GM21381 (cell line): ENCODE measurements around the gene HNRNPH1.

Experiments
- ATAC-seq: cut with Tn5 transposase; IDR thresholded peaks from one replicate; pipeline ENCODE4 v1.9.1; 2021; ENCODE audit warnings: mild to moderate bottlenecking, moderate library complexity; ENCODE audit not compliant: unreplicated experiment

Gene HNRNPH1

DNA sequence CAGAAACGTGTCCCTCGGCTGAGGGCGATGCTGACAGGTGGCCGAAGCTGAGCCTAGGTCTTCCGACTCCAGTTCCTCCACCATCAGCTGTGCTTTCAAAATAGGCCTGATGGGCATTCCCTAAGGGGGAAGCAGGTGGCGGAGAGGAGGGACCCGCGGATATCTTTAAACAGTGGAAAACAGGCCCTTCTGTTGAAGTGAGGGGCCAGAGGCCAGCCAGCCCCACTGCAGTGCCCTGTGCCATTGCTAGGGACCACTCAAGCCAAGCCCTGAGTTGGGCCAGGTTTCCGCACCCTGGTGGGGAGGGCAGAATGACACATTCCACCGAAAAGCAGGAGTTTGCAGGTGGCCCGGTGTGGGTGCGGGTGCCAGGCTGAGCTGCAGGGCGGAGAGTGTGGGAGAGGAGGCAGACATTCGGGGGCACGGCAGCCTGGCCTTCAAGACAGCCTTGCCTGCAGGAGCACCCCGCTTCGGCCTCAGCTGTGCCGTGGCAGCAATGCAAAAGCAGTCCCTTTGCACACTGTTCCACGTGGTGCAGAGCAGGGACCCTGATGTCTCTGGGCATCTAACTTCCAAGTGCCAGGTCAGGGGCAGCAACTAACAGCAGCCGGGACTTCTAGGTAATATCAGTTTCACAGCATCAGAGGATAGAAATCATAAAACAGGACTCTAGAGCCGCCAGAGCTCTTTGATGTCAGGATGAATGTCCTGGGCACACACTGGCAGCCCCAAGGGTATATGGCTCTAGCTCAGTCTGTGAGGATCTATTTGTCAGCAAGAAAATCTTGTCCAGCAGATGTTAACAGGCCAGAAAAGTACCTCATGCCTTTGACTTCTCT is 17.2 kb downstream of the HNRNPH1 start:
- ATAC-seq, result no peak

DNA sequence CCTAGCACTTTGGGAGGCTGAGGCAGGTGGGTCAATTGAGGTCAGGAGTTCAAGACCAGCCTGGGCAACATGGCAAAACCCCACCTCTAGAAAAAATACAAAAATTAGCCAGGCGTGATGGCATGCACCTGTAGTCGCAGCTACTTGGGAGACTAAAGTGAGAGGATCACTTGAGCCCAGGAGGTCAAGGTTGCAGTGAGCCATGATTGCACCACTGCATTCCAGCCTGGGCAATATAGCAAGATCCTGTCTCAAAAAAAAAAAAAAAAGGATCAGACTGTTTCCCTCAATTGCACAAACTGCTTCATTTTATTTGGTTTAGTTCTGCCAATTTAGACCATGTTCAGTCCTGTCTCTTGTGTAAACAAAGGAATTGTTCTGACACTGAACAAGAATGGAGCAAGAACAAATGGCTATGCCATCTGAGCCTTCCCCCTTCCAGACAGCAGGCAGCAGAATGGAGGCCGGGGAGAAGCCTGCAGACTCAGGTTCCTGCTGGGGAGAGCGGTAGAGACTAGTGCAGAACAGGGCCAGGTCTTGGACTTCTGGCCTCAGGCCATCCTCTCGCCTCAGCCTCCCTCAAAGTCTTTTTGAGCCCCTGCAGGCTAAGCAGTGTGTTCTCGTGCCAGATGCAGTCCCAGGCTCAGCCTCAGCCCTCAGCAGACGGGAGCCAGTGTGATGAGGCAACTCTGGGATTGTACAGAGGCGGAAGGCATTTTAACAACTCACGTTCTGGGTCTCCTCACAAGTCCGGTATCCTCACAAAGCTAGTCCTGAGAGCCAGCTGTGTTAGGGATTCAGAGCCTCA is 18.2 kb downstream of the HNRNPH1 start:
- no peak for ATAC-seq

DNA sequence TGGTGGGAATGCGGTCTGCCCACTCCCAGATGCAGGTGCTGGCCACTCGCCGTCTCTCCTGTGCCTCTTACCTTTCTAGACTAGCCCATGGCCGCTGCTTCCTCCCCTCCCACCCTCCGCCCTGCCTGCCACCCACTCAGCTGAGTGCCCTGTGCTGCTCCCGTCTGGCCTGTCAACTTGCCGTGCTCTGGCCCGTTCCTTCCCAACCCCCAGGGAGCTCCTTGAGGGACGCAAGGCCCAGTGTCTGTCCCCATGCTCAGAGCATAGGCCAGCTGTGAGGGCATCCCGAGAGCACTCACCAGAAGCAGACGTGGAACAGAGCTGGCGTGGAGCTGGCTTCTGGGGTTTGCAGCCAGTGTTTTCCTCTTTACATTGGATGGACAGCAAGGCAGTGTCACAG is 20.2 kb downstream of the HNRNPH1 start:
- no peak for ATAC-seq

DNA sequence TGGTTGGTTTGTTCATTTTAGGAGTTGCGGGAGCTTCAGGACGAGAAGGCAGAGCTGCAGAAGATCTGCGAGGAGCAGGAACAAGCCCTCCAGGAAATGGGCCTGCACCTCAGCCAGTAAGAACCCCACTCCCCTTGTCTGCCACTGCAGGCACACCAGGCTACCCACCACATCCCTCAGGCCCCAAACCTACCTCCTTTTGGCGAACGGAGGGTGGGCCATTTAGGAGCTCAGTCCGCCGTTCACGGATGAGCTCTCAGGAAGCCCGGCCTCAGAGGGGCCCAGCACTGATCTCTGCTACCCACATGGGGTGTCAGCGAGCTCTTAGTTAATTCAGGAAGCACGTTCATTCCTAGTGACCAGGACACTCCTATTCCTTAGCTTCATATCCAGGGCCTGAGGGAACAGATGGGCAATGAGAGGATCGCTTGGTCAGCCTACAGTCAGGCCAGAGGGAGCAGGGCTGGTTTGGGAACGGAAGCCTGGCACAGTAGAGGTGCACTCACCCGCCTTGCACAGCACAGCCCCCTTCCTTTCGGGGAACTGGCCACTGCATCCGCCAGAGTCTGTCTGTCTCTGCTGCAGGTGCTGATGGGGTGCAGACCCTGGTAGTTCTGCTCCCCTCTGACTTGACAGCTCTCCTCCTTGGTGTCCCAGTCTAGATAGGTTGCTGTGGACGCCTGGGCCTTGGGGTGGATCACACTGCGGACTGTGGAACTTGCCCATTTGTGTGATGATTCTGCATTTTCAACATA is 21.4 kb downstream of the HNRNPH1 start:
- ATAC-seq, result no peak

DNA sequence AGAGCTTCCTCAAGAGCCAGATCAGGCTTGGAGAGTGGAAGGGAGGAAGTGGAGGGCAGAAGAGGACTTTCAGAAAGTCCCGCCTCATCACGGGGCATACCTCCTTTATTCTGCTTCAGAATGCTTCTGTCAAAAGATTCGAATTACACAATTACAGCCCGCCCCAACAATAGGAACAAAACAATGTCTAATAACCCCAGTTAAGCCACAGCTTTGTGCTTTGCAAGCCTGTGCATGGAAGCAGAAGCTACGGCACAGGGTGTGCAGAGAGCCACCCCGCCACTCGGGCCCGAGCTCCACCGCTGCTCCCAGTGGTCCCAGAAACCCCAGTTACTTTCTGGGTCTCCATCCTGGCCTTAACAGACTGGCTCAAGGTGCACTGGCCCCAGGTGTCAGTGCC is 23.5 kb downstream of the HNRNPH1 start:
- ATAC-seq, result no peak

DNA sequence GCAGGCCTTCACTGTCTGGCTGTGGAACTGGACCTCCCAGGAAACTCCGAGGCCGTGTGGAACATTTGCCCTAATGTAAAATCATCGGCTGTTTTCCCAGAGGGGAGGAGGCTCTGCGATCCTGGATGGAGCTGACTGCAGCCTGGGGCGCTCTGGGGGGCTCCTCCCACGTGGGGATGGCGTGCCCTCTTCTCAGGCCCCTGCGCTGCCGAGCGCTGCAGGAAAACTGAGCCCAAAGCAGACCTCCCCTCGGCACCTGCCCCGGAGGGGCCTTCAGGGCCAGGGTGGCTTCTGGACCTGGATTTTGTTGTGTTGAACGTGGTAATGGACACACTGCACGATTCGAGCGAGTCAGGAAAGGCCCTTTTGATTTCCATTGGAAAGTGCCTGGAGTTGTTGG is 23.9 kb downstream of the HNRNPH1 start:
- no peak for ATAC-seq

DNA sequence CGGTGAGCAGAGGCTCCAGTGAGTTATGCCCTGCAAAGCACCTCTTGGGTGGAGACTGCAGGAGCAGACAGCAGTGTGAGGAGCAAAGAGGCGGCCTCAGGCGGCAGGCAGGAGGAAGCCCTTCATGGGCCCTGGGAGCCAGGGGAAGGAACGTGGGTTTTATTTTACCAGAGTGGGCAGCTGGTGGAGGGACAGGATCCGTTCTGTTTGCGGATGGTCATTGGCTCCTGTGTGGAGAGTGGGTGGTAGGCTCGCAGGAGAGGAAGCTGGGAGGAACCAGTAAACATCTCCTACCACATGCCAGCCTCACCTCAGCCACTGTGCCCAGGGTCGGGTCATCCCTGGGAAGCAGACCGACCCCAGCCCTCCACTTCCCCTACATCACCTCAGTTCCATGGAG is 24.4 kb downstream of the HNRNPH1 start:
- no peak for ATAC-seq

DNA sequence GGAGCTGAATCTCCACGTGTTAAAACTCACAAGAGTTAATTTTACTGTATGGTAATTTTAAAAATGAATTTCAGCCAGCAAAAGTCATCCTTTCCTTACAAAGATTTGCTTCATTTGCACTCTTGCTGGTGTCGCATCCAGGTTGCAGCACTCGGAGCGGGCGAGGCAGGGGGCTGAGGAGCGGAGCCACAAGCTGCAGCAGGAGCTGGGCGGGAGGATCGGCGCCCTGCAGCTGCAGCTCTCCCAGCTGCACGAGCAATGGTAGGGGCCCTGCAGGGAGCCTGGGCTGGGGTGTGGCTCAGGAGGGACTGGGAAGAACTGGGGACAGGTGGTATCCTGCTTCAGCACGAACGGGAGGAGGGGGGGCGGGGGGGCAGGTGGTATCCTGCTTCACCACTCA is 27.1 kb downstream of the HNRNPH1 start:
- ATAC-seq, result no peak

DNA sequence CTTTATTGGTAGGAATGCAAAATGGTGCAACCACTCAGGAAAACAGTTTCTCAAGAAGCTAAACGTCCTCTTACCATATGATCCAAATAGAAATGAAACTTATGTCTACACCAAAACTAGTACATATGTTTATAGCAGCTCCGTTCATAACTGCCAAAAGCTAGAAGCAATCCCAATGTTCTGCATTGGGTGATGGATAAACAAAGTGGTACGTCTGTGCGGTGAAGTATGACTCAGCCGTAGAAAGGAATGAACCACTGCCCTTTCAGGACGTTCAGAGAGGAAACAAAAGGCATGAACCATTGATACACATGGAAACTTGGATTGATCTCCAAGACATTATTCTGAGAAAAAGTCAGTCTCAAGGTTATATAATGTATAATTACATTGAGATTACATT is 27.6 kb downstream of the HNRNPH1 start:
- ATAC-seq, result no peak

DNA sequence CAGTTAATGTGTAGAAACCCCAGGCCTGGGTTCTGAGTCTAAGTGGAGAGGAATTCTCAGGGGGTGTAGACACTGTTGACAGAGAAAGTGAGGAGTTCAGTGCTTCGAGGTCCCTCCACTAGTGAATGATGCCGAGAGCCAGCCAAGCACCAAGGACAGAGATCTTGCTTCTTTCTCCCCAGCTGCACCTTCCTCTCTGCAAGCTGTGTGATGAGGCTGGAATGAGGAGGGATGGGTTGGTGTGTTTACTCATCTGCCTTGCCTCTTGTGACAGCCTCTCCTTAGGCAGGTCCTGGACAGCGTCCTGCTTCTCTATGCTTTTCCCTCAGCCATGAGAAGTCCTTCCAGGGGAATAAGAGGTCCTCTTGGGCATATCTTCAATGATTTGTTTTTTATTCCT is 35.3 kb downstream of the HNRNPH1 start:
- no peak for ATAC-seq

DNA sequence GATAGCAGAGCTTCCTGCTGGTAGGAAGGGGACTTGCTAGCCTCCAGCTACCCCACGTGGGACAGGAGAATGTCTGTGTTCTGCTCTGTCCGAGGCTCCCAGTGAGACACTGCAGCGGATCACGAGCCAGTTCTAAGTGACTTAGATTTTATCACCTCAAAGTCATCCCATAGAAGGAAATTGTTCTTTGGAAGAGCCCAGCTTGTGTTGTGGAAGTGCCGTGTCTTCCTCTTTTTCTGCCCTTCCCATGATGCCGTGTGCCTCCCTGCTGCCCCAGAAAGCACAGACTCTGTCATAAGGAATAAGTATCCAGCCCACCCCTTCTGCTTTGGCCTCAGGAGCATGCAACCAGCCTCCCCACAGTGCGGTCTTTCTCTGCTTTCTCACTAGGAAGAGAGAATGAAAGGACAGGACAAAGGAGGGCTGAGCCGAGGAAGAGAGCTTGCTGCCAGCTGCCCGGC is 37.5 kb downstream of the HNRNPH1 start:
- no peak for ATAC-seq

DNA sequence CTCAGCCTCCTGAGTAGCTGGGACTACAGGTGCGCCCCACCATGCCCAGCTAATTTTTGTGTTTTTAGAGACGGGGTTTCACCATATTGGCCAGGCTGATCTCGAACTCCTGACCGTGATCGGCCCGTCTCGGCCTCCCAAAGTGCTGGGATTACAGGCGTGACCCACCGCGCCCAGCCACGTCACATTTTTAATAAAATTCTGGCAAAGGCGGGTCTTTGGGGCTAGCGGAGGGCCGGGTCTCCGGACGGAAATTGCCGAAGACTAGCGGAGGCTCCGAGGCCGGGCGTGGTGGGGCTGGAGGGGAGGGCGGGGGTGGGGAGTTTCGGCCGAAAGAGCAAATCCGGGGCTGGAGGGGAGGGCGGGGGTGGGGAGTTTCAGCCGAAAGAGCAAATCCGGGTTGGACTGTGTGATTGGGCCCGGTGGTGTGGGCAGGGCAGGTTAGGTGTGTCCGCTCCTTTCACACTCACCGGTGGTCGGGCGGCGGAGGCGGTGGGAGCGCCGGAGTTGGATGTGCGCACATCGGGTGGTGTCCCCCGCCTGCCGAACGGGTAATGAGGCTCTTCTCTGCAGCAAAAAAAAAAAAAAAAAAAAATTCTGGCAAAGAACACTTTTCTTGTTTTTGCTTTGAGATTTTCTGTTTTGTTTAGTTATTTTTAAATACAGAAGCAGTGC is 46.0 kb downstream of the HNRNPH1 start:
- ATAC-seq, result no peak

DNA sequence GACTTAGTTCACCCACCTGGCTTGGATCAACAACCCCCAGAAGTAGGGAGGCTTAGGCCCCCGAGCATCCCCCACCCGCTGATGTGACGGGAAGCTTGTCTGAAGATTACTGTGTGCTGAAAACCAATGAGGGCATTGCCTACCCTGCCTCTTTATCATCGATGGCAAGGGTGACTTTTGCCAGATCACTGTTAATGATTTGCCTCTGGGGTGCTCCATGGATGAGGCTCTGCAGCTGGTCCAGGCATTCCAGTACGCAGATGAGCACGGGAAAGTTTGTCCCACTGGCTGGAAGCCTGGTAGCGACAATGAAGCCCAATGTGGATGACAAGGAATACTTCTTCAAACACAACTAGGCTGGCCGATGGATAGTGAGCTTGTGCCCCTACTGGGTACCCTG is 51.1 kb downstream of the HNRNPH1 start:
- ATAC-seq, result no peak

DNA sequence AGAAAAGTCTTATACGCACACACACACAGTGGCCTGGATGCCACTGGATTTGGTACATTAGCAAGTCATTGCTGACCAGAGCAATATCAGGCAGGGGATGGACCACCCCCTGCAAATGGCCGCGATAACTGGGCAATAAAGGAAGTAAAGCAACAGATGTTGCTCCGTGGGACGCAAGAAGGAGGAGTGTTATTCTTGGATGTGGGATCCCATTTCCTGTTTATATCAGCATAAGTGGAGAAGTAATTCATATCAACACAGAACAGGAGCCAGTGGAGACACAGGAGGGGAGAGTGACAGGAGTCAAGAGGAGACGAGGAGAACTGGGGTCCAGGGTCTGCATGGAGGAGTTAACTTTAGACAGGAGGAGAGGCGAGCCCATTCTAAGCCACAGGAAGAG is 54.8 kb downstream of the HNRNPH1 start:
- no peak for ATAC-seq

DNA sequence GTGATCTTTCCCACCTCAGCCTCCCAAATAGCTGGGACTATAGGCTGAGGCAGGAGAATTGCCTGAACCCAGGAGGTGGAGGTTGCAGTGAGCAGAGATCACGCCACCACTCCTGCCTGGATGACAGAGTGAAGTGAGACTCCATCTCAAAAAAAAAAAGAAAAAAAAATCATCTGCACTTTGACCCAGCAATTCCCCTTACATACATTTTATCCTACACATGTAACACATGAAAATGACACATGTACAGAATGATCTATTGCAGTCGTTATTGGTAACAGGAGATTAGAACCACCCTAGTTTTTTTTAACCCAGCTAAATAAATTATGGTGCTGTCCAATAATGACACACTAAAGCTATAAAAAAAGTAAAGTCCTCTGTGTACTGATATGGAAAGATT is 58.9 kb downstream of the HNRNPH1 start:
- no peak for ATAC-seq
